ENCODE measurements around the gene OR51G2. TPM values are rescaled to one million over a fixed set of nuclear protein-coding genes. Genes with fewer than 3 reads are reported as not detected.

The OR51G2 gene
- total RNA-seq, 1 donor from 2014 or later: not detected

DNA sequence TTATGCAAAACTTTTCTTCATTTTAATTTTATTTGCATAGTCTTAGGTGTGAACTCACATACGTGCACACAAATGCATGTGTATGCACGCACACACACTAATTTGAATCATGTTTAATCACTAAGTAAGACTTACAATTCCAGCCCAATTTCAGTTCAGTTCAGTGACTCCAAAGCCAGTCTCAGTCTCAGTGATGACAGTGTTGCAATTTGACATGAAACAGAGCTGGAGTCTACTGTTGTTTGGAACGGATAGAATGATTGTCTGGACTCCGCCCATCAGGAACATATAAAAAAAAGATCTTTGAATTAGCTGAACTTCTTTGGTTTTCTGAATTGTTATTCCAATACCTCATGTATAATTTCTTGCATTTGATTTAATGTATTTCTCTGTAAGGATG is 55.3 kb downstream of the OR51G2 start:
- DNase-seq (ENCODE audit: low spot score): no peak

Other genes with a start within 250 kb of the OR51G2 start
- 0.63 TPM for gene OR51E2, start 221.5 kb downstream of the OR51G2 start, total RNA-seq
- not detected for gene MMP26, start 214.6 kb downstream of the OR51G2 start, total RNA-seq
- not detected for gene OR51F1, start 149.4 kb downstream of the OR51G2 start, total RNA-seq
- not detected for gene OR52R1, start 115.0 kb downstream of the OR51G2 start, total RNA-seq
- not detected for gene OR51F2, start 98.0 kb downstream of the OR51G2 start, total RNA-seq
- not detected for gene OR51S1, start 70.1 kb downstream of the OR51G2 start, total RNA-seq
- not detected for gene OR51T1, start 37.5 kb downstream of the OR51G2 start, total RNA-seq
- not detected for gene OR51A7, start 15.6 kb downstream of the OR51G2 start, total RNA-seq
- not detected for gene OR51G1, start 5.0 kb upstream of the OR51G2 start, total RNA-seq
- gene OR51A4, start 28.3 kb upstream of the OR51G2 start, total RNA-seq: not detected
- gene OR51A2, start 36.4 kb upstream of the OR51G2 start, total RNA-seq: not detected
- gene OR51L1, start 75.5 kb upstream of the OR51G2 start, total RNA-seq: not detected
- not detected for gene OR52J3, start 127.2 kb upstream of the OR51G2 start, total RNA-seq
- gene OR52E2, start 140.3 kb upstream of the OR51G2 start, total RNA-seq: not detected
- gene OR52E1, start 150.2 kb upstream of the OR51G2 start, total RNA-seq: not detected
- not detected for gene OR52A5, start 219.0 kb upstream of the OR51G2 start, total RNA-seq
- not detected for gene OR52A1, start 235.4 kb upstream of the OR51G2 start, total RNA-seq

Measured in mucosa of gallbladder (tissue), 1 donor.